Erythroblast (primary cell): Measurements from ENCODE around the gene WDR76.

Experiments
- GATA1 ChIP-seq: IDR thresholded peaks from 2 replicates; pipeline ENCODE4 v1.6.1; 2011; ENCODE audit warnings: low read depth, mild to moderate bottlenecking, control low read depth, low read length, moderate library complexity
- POLR2A ChIP-seq: IDR thresholded peaks from 2 replicates; pipeline ENCODE4 v1.6.1; 2011; ENCODE audit warnings: mild to moderate bottlenecking, low read length

GRCh38 chr15:43791993-43792760 lies 34.6 kb upstream of the WDR76 start, which contains the start of gene SERF2:
- peak; percentile 99 for TF ChIP-seq POLR2A
- TF ChIP-seq GATA1 = no peak
